GM19468 (cell line): Measurements from ENCODE around the gene TRAF6.

ENCODE experiments used
- ATAC-seq: cut with Tn5 transposase; IDR thresholded peaks from one replicate; pipeline ENCODE4 v1.9.1; 2021; ENCODE audit warnings: mild to moderate bottlenecking, moderate library complexity, moderate number of reproducible peaks; ENCODE audit not compliant: unreplicated experiment; ENCODE audit errors: extremely low read depth

TRAF6 gene

DNA sequence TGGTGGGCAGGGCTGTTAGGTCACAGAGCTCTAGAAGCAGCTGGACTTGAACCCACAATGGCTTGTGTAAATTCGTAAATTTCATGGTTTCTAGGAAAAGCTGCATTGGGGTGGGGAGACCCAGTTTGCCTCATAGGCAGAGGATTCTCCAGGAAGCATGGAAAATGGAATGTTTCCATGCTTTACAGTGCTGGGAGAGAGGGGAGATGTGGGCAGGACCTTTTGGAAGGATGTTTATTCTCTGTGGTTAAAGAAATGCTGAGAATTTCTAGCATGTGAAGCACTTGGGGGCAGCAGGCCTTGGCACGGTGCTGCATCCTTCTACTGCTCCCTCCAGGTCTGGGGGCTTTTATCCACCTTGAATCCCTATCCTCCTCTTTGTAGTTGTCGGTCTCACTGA lies 46.3 kb downstream of the TRAF6 start:
- no peak for ATAC-seq

DNA sequence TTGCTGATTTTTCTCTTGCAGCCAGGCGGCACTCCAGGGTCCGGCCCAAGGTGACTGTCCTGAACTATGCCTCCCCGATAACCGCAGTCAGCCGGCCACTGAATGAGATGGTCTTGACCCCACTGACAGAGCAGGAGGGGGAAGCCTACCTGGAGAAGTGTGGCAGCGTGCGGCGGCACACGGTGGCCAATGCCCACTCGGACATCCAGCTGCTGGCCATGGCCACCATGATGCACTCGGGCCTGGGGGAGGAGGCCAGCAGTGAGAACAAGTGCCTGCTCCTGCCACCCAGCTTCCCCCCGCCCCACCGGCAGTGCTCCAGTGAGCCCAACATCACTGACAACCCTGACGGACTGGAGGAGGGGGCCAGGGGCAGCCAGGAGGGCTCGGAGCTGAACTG lies 47.8 kb downstream of the TRAF6 start:
- no peak for ATAC-seq

DNA sequence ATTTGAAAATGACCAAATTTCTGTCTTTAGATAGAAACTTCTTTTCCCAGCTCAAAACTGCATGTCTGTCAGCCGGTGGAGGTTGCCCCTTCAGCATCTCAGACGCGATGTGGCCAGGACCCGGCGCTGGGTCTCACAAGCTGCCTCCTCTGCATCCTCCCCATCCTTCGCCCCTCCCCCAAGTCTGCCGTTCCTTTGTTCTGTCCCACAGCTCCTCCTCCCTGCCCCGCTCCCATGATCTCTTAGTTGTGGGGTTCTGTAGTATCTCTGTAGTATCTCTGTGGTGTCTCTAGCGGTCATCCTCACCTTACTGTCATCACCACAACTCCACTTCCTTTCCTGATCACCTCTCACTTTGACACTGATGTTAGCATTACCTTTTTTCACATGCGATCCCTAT lies 49.9 kb downstream of the TRAF6 start:
- ATAC-seq: no peak

DNA sequence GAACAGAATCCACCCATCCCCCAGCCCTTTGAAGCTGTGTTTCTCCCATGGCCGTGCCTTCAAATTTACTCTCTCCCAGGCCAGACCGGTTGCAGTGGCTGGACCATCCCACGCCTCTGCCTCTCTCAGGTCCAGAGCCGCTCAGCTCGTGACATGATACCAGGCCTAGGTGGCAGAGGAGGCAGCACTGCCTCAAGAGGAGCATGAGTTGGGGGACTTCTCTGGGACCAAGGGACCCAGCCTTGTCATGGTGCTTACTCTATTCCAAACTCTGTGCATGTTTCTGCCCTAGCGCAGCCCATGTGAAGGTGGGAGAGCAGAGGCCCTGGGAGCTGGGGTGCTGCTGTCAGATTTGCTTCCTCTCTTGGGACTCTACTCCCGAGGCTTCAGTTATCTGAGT lies 51.0 kb downstream of the TRAF6 start:
- ATAC-seq: no peak

DNA sequence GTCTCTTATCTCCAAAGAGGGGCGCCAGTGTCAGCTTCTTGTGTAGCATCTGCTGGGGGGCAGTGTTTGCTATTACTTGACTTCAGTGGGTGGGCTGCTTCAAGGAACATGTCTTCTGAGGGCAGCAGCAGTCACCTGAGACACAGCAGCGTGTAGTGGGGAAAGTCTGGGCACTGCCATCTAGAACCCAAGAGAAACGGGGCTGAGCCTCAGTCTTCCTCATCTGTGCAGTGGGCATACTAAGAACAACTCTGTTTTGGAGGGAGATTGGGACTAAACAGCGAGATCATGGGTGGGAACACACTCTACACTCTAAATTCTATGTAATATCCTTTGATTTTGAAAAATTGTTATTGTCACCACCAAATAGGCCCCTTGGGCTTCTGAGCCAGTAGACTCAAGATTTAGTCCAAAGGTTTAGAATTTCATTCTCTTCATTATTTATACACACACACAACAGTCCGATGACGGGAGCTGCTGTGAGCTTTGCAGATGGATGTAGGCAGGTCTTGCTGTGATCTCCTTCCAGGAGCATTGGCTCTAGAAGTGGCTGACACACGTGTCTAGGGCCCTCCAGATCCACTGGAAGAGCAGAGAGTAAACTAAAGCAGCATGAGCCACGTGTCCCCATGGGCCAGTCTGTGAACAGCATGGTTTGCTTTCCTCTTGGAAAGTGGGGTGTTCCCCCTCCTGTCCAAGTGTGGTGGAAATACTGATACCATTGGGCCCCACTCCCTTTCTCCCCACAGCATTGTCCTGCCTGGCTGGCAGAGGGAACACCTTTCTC lies 51.8 kb downstream of the TRAF6 start:
- ATAC-seq: no peak

DNA sequence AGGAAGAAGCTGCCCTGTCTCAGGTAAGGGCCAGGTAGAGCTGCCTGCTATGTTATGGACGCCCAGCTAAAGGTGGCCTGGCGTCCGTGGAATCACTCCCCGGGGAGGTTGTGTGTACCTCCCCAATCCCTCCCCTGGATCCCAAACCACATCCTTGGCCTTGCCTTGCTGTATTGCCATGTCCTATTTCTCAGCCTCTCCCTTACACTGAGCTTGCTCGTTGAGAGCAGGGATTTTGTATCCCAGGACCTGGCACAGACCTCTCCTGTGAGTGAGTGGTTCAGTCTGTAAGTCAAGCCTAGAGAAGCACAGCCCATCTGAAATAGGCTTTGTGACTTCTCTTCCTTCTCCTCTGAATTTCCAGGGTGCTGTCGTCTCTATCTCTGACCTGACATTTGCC lies 53.9 kb downstream of the TRAF6 start:
- ATAC-seq: no peak

DNA sequence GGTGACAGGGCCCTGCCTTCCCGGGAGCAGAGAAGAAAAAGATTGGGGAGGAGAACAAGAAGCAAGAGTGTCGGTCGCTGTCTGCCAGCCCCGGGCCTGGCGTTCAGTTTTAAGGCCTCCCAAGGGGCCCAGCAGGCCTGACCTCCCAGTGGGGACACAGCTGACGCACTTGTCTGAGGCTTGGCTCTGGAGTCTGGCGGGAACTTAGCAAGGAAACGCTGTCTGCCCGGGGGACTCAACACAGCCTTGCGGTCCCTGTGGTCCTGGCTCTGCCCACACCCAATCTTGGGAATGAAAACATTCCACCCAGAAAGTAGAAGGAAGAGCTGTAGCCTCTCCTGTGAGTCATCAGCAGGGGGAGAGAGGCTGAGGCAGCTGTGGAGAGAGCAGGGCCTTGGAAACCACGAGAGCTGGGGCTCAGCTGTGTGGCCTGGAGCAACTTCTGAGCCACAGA lies 54.4 kb downstream of the TRAF6 start:
- no peak for ATAC-seq

- ATAC-seq: no peak
Observed at GRCh38 chr11:36454941-36455631, 55.0 kb downstream of the TRAF6 start.

GRCh38 chr11:36454551-36454940 lies 55.5 kb downstream of the TRAF6 start:
- ATAC-seq: no peak

DNA sequence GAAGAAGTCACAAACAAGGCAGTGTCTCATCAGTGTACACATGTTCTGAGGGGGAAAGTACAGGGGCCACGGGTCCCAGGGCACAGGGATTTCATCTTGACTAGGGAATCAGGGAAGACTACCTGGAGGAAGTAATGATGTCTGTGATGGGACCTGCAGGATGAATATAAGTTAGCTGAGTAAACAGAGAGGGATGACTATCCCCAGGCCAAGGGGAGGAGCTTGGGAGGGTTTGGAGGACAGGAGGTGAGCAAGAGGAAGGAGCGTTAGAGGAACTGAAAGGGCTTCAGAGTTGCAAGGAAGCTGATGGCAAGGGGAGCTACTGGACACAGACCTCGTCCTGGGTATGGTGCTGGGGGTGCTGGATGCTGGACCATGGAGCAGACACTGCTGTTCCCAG lies 56.4 kb downstream of the TRAF6 start:
- no peak for ATAC-seq

DNA sequence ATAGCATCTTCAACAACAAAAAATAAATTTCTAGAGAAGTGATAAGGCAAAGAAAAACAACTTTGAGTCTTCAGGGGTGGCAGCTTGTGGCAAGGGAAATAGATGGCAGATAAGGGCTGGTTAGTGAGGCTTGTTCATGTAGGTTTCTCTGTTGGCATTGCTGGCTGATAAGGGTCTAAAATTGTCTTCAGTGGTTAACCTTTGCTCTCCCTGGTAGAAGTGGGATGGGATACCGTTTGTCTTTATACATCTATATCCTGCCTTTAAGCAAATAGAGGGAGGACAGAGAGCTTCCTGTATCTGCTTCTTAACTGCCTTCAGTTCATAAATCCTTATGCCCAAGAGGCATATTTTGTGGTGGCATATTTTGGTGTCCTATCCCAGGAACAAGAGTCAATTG lies 57.1 kb downstream of the TRAF6 start:
- no peak for ATAC-seq

- ATAC-seq: no peak
Observed at GRCh38 chr11:36452236-36452940, 57.7 kb downstream of the TRAF6 start.

DNA sequence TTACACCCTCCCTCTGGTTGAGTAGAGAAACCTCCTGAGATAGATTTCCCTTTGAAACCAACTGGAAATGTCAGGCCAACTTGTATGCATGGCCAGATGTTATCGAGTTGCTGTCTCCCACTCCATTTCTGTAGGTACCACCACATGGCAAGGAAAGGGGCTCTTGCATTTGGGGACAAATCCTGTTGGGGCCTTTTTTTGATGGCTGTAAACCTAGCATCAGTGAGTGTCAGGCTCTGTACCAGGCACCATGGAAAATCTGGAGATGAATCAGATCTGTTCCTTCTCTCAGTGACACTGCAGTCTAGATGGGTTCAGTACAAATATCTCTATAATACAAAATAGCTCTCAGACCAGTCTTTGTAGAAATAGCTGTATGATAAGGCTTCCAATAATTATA lies 58.4 kb downstream of the TRAF6 start:
- no peak for ATAC-seq

GRCh38 chr11:36451045-36451444 lies 59.0 kb downstream of the TRAF6 start:
- no peak for ATAC-seq

GRCh38 chr11:36450110-36450572 lies 59.9 kb downstream of the TRAF6 start:
- ATAC-seq: no peak

DNA sequence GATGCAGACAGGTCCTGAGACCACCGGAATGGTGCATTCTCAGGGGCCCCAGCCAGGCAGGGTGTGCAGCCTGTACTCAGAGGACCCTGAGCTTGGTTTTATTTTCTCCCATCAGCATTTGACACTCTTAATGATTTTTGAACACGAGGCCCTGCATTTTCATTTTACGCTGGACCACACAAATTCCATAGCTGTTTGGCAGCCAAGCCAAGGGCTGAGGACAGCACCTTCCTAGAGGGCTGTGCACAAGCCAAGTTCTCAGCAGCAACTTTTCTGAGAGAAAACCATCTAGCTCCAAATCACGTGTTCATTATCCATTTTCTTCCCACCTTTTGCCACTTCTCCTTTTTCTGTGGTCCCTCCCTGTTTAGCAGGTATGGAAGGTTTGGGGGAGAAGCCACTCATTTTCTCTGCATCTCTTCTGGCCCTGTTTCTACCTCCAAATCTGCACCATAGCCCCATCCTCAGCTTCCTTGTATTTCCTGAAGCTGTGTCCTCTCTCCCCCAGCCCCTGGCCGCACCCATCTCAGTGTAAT lies 60.4 kb downstream of the TRAF6 start:
- ATAC-seq: no peak

- no peak for ATAC-seq
Observed at GRCh38 chr11:36447947-36448346, 62.1 kb downstream of the TRAF6 start.

- ATAC-seq: no peak
Observed at GRCh38 chr11:36447514-36447913, 62.6 kb downstream of the TRAF6 start.

DNA sequence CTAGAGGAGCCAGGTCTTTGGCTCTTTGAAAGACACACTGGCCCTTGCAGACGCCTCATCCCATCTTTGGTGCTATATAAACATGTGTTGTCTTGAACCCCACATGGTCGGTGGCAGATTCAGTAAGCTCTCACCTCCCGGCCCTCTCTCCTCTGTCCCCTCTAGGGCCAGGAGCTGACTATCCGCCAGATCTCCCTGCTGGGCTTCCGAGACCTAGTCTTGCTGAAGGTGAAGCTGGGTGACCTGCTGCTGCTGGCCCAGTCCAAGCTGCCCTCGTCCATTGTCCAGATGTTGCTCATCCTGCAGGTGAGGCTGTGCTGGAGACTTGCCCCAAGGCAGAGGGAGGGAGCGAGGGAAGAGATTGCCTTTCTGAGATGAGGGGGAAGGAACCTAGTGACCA lies 63.9 kb downstream of the TRAF6 start:
- no peak for ATAC-seq

- no peak for ATAC-seq
Observed at GRCh38 chr11:36443661-36444060, 66.4 kb downstream of the TRAF6 start.
